Ovary (tissue), 3 donors: ENCODE data around the gene ASB8.

Experiments
- EP300 ChIP-seq: sonication (generic); formaldehyde crosslinking; IDR thresholded peaks from one replicate; pipeline ENCODE4 v1.6.1; 2017; ENCODE audit warnings: antibody characterized with exemption
- TF ChIP-seq, protein P1 (sequence below), 3 donors: fragments of 450-650 bp in 2 of 3; fragments of 200-600 bp in 1 of 3; IDR thresholded peaks; one replicate each; pipeline versions ENCODE4 v1.5.1 to v1.8.0; 2016 to 2022; ENCODE audit warnings: antibody characterized with exemption in 3 of 3, mild to moderate bottlenecking in 1 of 3
- donor health status: DM: no; HTN: no; CAD: no.

DNA sequence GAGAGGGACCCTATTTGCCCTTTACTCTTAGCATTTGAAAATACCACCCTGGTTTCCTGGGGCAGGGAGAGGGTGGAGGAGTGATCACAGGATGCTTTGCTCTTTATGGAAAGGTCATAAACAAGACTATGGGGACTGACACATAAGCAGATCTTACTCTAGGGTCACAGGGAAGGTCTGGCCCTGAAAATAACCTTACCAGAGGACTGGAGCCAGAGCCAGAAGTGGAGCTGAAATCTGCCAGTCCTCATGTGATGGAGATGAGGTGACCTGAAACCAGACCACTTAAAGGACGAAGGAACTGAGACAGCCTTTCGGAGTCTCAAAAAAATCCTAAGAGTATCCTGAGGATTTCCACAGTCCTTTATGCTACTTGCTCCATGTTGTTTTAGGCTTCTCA is 25.8 kb downstream of the ASB8 start:
- TF ChIP-seq, protein P1, sequence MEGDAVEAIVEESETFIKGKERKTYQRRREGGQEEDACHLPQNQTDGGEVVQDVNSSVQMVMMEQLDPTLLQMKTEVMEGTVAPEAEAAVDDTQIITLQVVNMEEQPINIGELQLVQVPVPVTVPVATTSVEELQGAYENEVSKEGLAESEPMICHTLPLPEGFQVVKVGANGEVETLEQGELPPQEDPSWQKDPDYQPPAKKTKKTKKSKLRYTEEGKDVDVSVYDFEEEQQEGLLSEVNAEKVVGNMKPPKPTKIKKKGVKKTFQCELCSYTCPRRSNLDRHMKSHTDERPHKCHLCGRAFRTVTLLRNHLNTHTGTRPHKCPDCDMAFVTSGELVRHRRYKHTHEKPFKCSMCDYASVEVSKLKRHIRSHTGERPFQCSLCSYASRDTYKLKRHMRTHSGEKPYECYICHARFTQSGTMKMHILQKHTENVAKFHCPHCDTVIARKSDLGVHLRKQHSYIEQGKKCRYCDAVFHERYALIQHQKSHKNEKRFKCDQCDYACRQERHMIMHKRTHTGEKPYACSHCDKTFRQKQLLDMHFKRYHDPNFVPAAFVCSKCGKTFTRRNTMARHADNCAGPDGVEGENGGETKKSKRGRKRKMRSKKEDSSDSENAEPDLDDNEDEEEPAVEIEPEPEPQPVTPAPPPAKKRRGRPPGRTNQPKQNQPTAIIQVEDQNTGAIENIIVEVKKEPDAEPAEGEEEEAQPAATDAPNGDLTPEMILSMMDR (IDR thresholded peaks at IDR 0.05), result no peak
- TF ChIP-seq EP300, result no peak
